Measurements from ENCODE around the gene MFF.

The MFF gene, protein sequence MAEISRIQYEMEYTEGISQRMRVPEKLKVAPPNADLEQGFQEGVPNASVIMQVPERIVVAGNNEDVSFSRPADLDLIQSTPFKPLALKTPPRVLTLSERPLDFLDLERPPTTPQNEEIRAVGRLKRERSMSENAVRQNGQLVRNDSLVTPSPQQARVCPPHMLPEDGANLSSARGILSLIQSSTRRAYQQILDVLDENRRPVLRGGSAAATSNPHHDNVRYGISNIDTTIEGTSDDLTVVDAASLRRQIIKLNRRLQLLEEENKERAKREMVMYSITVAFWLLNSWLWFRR

DNA sequence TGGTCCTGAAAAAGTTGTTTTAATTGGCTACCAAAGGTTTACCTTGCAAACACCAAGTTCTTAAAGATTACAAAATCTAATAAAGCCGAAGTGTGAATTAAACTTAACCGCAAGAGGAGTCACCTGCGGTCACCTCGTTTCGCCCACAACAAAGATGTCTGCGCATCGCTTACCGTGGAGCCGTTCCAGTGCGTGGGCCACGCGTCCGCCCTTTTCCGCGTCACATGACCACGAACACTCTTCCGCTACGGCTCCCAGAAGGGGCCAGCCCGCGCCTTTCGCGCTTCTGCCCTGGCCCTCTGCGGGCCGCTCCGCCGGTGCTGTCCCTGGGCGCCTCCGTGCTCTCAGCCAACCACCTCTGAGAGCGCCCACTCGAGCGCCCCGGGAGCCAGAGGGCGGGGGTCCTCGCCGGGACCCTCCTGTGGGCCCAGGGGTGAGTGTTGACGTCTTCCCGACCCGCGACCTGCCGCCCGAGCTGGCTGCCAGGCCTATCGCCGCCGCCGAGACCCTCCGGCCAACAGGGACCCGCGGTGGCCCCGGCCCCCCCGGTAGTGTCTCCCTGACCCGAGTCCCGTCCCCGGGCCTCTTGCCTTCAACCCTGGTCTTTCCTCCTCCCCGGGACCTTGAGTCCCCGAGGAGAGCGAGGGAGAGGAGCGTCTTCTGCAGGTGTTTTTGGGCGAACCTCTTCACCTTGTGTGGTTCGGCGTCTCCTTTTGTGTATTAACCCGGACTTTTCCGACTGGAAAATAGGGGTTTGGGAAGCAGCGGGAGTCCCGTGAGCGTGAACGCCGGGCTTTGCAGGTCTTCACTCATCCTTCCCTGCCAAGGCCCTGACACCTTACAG is at the start of gene MFF:
Gene MFF (plus strand): TSS at position 257 of the 844 bp plus-strand sequence. CDS start 5,415 bp downstream, outside the sequence.
- peak; percentile 95 for DNase-seq (ENCODE audit: low spot score)

DNA sequence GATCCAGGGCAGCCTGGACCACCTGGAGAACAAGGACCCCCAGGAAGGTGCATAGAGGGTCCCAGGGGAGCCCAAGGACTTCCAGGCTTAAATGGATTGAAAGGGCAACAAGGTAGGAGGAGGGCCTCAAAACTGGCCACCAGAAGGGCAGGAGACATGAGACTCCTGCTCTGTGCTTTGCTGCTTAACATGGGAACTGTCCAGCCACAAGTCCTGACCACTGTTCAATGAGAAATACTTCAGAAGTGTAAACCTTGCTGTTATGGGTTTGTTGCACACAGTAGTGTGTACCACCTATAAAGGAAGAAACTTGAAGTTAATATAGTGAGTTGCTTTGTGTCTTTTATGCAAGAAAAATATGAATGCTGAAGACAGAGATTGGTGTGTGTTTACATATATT is 44.2 kb upstream of the MFF start:
- peak; percentile 26 for DNase-seq (ENCODE audit: low spot score)

DNA sequence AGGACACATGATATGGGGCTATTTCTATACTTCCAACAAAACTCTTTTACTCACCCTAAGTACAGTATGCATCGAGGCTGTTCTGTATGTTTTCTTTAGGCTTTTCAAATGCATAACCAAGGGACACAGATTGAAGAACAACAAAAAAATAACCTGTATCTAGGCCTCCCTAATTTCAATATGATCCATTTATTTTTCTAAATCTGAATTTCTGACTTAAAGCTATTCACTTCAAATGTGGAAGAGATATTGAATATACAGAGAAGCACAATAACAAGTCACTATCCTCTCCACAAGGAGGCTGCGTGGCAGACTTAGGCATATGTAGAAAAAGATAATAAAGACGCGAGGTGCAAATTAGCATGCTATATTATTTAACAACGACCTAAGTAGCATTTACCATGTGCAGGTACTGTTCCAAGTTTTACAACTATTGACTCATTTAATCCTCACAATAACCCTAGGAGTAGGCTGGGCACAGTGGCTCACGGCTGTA is 39.3 kb upstream of the MFF start:
- no peak for DNase-seq (ENCODE audit: low spot score)

DNA sequence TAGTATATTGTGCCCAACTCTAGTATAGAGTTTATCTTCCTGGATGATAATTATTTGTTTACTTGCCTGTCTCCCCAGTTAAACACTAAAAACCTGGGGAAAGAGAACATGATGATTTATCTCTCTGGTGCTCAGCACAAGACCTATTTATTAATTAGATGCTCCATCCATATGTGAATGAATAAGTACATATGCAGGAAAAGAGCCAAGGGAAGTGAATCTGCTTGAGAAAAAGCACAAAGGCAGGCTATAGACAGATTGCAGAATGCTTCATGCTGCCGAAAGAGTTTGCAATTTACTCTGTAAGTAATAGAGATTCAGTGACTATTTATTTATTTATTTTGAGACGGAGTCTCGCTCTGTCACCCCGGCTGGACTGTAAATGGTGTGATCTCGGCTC is 37.3 kb upstream of the MFF start:
- DNase-seq (ENCODE audit: low spot score), result no peak

DNA sequence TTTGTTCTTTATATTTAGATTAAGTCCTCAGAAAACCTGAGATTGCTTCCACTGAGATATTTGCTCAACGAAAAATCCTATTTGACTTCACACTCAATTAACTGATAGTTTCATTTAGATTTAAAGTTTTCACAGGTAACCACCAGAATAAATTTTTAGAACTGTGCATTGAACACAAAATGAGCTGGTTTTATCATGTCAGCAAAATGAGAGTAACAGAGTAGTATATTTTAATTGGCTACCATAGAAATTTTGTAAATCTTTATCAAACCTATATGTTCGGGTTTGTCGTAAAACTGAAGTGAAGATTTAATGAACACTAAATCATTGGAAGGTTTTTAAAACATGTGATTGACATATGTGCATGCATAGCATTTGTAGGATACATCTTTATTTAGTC is 32.7 kb upstream of the MFF start:
- no peak for DNase-seq (ENCODE audit: low spot score)

DNA sequence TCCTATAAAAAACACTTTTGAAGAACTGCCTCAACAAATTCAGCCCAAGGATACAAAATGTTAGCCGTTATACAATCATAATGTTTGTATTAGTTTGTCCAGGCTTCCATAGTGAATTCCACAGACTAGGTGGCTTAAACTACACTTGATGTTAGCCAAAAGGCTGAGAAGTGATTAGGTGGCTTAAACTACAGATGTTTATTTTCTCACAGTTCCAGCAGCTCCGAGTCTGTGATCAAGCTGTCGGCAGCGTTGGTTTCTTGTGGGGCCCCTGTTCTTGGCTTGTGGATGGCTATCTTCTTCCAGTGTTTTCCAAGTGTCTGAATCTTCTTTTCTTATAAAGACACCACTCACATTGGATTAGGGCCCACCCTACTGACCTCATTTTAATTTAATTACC is 31.5 kb upstream of the MFF start:
- DNase-seq (ENCODE audit: low spot score), result no peak

DNA sequence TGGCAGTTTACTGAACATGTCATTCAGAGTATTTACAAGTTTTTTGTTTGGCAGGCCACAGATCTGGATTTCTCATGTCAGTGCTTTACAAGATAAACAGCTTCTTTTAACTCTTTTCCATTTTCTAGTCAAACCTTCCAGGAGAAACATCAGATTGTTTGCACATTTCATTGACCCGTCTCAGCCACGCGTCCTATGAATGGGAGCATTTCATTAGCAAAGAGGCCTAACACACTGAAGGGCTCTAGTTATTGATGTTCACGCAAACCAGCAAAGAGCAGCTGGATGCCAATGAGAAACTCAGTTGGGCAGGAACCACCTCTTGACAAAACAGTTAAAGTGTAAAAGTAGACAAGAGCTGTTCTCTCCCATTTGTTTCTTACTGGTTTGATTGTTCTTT is 29.2 kb upstream of the MFF start:
- DNase-seq (ENCODE audit: low spot score), result no peak

DNA sequence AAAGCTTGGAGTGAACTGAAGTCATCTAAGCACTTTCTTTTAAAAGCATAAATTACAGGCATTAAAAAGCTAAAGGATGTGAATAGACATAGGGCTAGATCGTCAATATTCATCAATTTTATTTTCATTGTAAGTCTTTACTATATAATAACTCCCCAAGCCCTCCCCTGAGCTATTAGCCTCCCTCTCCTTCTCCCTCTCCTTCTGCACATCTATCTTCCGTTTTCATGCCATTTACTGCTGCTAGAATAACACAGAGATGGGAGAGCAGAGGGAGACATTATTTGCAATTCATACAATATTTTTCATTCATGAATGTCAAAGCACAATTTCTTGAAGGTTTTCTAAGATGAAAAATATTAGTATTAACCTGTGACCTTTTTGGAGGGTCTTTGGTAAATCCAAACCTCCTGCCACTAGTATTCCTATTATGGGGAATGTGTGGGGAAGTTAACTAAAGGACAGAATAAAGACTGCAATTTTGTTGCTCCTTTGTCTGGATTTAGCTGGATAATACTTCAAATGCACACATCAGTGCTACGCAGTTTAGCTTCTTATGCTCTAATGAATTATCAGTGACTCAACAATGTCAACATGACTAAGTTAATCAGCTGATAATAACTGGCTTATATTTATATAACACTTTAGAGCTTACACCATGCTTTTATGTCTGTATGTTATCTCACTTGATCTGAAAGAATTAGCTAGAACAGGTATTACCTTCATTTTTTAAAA is 28.2 kb upstream of the MFF start:
- DNase-seq (ENCODE audit: low spot score), result no peak

DNA sequence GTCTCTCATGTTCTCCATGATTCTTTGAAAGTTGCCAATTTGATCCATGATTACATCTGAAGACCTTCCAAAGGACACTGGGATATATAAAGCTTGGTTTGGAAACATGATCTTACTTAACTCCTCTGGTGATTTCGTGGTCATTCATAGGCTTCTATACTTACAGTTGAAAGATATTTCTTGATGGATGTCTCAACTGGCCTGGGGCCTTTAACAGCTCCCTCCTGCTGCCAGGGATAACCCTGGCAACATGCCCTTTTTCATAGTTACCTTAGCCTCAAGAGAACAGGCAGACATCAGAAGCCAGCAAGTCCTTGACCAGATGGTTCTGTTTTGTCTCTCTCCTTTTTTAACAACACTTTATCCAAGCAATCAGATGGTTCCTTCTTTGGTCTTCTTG is 23.5 kb upstream of the MFF start:
- no peak for DNase-seq (ENCODE audit: low spot score)

DNA sequence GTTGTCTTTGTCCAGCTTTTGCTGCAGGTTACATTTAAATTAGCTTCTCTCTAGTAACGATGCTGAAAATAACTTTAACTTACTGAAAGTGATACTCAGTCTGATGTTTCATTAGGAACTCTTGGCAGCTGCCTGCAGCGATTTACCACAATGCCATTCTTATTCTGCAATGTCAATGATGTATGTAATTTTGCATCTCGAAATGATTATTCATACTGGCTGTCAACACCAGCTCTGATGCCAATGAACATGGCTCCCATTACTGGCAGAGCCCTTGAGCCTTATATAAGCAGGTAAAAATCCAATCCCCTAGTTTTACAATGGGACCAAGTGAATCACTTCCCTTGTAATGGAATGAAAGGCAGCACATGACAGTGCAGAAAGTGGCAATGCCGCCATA is 16.3 kb upstream of the MFF start:
- DNase-seq (ENCODE audit: low spot score), result no peak

DNA sequence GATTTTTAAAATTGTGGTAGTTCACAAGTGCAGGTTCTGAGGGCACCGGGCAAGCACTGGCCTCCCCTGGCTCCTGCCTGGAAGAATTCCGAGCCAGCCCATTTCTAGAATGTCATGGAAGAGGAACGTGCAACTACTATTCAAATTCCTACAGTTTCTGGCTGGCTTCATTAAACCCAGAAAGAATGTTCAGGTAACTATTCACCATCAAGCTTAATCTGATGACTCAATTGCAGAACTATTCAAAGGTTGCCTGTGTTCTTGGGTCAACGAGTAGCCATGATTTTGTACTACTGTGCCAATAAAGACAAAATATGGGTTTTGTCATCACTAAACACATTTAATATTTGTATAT is 14.3 kb upstream of the MFF start:
- DNase-seq (ENCODE audit: low spot score), result no peak

DNA sequence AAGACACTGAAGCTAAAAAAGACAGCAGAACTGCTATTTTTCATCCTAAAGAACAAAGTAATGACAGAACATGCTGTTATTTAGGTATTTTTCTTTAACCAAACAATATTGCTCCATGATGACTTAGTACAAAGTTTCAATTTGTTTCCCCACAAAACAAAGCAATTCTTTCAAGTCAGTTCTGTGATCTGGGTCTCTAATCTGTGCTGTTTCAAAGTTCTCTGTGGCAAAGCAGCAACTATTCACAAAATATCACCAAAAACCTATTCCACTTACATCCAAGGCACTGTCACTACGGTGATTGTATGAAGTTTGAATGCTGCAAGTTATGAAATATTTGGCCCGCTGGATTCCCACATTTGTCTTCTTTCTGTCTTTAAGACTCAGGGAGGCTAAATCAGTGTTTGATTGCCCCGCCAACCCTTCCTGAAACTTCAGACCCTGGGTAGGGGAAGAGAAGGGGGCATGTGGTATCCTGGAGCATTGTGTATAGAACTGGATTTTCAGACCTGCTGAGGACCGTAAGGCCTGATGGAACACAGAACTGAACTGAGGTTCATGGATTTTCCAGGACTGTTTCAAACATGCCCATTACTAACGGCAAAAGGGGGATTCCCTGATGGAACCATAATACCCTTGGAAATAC is 13.1 kb upstream of the MFF start:
- DNase-seq (ENCODE audit: low spot score), result no peak

DNA sequence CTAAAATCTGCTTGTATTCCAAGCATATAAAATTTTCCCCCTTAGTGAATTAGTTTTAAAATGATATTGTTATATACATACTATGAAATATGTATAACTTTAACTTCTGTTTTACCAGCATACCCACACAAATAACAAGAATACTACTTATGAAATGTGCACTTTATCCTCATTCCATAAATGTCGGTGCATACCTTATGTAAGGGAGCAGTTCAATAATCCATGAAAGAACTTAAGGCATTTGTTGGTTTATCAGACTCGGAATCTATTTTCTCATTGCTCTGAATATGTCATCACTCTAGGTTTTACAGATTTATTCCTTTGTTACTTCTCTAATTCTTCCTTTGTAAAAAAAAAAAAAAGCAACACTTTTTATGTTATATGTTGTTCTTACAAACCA is 12.5 kb upstream of the MFF start:
- no peak for DNase-seq (ENCODE audit: low spot score)

DNA sequence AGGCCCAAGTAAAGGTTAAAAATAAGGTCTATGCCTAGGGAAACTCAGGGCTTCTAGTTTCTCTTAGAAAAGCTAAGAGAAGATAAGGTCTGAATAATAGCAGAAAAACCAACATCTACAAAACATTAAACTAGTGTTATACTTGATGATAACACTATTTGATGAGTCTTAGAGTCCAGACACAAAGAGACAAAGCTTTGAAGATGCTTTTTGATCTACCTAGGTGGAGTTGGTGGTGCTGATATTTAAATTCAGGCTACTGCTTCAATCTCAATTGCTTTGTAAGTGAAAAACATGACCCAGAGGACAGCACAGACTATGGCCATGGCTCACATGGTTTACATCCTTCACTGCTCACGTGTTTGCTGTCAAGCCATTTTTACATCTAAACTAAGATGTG is 11.7 kb upstream of the MFF start:
- DNase-seq (ENCODE audit: low spot score), result no peak

DNA sequence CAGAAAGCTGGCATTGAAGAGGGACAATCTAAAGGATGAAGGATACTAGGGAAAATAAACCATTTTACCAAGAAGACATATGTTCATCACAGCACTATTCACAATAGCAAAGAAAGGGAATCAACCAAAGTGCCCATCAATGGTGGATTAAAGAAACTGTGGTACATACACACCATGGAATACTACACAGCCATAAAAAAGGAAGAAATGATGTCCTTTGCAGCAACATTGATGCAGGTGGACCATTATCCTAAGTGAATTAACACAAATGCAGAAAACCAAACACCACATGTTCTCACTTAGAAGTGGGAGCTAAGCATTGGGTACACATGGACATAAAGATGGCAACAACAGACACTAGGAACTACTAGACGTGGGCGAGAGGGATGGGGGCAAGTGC is 7.2 kb upstream of the MFF start:
- no peak for DNase-seq (ENCODE audit: low spot score)

DNA sequence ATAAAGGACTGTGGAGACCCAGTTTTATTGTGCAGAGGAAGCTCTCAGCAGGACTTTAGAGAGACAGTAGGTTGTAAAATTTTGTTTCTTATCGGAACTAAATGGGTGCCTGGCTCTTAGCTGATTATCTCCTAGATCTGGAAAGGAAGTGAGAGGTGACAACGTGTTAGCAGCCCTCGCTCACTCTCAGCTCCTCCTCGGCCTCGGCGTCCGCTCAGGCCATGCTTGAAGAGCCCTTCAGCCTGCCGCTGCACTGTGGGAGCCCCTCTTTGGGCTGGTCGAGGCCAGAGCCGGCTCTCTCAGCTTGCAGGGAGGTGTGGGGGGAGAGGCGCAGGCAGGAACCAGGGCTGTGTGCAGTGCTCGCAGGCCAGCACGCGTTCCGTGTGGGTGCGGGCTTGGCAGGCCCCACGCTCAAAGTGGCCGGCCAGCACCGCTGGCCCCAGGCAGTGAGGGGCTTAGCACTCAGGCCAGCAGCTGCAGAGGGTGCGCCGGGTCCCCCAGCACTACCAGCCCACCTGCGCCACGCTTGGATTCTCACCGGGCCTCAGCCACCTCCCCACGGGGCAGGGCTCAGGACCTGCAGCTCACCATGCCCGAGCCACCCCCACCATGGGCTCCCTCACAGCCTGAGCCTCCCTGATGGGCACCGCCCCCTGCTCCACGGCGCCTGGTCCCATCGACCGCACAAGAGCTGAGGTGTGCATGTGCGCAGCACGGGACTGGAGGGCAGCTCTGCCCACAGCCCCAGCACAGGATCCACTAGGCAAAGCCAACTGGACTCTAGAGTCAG is 4.6 kb upstream of the MFF start:
- DNase-seq (ENCODE audit: low spot score), result no peak

DNA sequence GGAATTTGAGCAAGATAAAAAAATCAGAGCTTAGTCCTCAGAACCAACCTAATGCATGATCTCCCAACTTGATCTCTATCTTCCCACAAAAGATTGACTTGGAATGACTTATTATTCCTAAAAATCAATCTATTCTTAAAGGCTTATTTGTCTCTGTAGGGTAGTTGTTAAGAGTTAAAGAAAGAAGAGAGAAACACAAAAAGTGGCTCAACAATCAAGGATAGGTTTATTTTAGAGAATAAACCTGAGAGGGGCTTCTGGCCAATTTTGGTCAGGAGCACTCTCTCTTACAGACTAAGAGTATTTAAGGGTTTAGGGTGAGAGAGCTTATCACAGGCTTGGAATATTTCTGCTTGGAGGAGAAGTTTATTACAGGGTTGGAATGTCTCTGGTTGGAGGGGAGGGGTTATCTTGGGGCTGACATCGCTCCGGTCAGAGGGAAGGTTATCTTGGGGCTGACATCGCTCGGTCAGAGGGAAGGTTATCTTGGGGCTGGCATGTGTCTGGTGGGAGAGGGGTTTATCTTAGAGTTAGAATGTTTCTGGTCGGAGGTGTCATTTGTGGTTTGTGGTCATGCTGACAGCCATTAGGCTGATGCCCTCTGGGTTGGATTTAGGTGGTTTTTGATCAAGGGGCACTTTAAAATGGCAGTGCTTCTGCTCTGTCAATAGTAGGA is 2.4 kb upstream of the MFF start:
- DNase-seq (ENCODE audit: low spot score), result no peak

DNA sequence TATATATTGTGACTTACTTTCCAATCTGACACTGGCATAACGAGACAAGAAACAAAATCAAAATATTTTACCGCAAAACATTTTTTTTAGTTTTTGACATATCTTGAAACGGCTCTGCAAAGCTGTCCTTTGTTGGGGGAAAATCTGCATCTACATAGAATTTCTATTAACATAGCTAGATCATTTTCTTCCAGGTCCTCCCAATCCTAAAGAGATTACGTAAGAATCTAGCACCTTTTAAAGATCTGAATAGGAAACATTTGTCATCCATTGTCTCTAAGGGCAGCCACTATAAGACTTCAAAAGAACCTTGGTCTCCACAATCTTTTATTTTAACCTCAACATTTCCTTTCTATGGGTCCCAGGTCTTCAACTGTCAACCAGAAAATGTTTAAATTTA is 1.2 kb upstream of the MFF start:
- no peak for DNase-seq (ENCODE audit: low spot score)

DNA sequence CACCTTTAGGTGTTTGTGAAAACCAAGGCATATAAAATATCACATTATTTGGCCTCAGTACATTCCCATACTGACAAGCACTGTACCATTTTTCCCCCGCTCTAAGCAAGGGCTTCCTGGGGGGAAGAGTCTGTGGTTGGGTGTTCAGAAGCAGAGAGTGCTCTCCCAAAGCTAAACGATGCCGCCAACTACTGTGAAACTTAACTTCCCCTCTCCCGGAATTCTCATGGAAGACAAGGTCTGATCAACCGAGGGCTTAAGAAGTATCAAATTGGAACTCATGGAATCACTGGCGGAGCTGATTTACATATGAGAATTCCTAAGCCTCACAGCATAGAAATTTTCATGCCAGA is 433 bp upstream of the MFF start:
- DNase-seq (ENCODE audit: low spot score), result peak; percentile 42

DNA sequence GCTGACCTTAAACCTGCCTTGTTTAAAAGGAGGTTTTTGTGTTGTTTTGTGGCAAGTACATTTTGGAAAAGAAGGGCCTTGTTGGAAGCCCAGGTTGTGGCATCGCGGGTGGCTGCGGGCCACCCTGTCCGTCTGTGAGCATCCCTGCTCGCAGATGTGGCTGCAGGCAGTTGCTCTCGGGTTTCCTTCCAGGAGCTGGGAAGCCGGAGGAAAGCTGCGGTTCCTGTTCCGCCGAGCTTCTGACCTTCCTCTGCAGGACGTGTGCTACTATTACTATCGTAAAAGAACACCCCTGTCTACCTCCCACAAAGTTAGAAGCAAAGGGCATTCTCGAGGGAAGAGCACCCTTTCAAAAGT is 766 bp downstream of the MFF start:
- DNase-seq (ENCODE audit: low spot score), result peak; percentile 46

DNA sequence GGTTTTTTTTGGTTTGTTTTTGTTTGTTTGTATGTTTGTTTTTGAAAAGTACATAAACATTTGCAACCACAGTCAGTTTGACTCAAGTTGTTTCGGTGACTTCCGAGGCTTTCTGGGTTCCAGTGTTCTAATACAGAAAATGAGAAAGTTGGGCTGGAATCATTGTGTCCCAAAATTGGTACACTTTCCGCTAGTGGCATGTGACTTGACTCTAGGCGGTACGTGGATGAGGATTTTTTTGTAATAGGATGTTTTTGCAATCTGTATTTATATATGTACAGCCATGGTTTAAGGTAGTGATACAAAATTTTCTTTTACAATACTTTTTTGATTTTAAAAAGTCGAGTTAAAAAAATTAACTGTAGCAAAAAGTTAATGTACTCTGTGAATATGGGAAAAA is 1.7 kb downstream of the MFF start:
- peak; percentile 15 for DNase-seq (ENCODE audit: low spot score)

Measured in RKO (cell line).